Urinary bladder (tissue), 4 donors: ENCODE data around the gene PARP12. TPM values are rescaled to one million over a fixed set of nuclear protein-coding genes. Genes with fewer than 3 reads are reported as not detected.
A peak's percentile ranks its signal among the peaks of the same experiment; 100 is the strongest.
"Not testable (repeated sequence)": the region's sequence is repeated elsewhere in the genome, so short reads cannot be mapped to it uniquely, and the experiment has no call there.

Experiments used
- DNase-seq: peaks from one replicate; pipeline ENCODE4 v3.0.0-alpha.2; 2015; ENCODE audit errors: extremely low spot score
- H3K27ac ChIP-seq: one replicate; pipeline ENCODE4 v1.5.1; 2013; ENCODE audit warnings: low read depth, mild to moderate bottlenecking, moderate library complexity
- H3K36me3 ChIP-seq: one replicate; pipeline ENCODE4 v1.6.1; 2013; ENCODE audit warnings: mild to moderate bottlenecking, moderate library complexity; ENCODE audit not compliant: insufficient read depth
- H3K4me1 ChIP-seq: one replicate; pipeline ENCODE4 v1.6.1; 2013; ENCODE audit warnings: mild to moderate bottlenecking, moderate library complexity; ENCODE audit not compliant: insufficient read depth
- H3K4me3 ChIP-seq: one replicate; pipeline ENCODE4 v1.5.1; 2013; ENCODE audit warnings: low read depth, low read length
- WGBS: extraction: QIAGEN DNeasy Blood & Tissue Kit; methylation state at CpG from one replicate; pipeline ENCODE4 v1.1.7; 2013; 5-methylcytosine and 5-hydroxymethylcytosine counted together
- polyA plus RNA-seq: library from polyadenylated mRNA; stranded (reverse); fragments of 200-250 nt; gene quantifications from one replicate; pipeline ENCODE4 v1.2.3, GENCODE V29; 2013
- total RNA-seq: library from RNA; depleted of rRNA; stranded (reverse); fragments of >200 nt; gene quantifications from one replicate; pipeline ENCODE4 v1.2.3, GENCODE V29; 2014
- donor health status: healthy with polysubstance abuse.
- donor health status: healthy.

PARP12 gene, protein sequence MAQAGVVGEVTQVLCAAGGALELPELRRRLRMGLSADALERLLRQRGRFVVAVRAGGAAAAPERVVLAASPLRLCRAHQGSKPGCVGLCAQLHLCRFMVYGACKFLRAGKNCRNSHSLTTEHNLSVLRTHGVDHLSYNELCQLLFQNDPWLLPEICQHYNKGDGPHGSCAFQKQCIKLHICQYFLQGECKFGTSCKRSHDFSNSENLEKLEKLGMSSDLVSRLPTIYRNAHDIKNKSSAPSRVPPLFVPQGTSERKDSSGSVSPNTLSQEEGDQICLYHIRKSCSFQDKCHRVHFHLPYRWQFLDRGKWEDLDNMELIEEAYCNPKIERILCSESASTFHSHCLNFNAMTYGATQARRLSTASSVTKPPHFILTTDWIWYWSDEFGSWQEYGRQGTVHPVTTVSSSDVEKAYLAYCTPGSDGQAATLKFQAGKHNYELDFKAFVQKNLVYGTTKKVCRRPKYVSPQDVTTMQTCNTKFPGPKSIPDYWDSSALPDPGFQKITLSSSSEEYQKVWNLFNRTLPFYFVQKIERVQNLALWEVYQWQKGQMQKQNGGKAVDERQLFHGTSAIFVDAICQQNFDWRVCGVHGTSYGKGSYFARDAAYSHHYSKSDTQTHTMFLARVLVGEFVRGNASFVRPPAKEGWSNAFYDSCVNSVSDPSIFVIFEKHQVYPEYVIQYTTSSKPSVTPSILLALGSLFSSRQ
- 33.0 TPM for total RNA-seq
- 13.4 TPM for polyA plus RNA-seq

DNA sequence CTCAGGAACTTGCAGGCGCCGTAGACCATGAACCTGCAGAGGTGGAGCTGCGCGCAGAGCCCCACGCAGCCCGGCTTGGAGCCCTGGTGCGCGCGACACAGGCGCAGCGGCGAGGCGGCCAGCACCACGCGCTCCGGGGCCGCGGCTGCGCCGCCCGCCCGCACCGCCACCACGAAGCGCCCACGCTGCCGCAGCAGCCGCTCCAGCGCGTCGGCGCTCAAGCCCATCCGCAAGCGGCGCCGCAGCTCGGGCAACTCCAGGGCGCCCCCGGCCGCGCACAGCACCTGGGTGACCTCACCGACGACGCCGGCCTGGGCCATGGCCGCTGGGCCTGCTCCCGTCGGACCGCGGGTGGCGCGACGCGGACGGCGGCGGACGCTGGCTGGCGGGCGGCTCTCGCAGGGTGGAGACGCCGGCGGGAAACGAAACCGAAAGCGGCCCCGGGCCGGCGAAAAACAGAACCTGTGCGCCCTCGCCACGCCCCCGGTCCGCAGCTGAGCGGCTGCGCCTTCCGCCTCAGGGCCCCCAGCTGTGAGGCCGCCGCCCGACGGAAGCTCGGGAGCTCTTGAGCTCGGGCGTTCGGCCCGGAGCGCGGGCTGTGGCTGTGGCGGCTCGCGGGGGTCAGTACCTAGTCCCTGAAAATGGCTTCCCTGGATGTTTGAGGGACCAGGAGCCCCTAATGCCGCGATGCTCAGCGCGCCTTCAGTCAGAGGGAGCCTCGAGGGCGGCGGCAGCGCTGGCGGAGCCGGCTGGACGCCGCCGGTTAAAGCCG is at the start of gene PARP12:
PARP12 (minus strand) TSS at position 424 of the 772 bp plus-strand sequence; CDS start at position 320, 104 bp downstream.
- H3K4me3 ChIP-seq = peak within 1 kb of the TSS; percentile 80
- WGBS = under 1% methylated on average over 106 of the region's 106 CpGs
- no peak for DNase-seq
- peak within 1 kb of the TSS; percentile 90 for H3K27ac ChIP-seq
- peaks cover under 1% of the 10 kb centered on the region for H3K36me3 ChIP-seq
- H3K4me1 ChIP-seq = no peaks in the 10 kb centered on the region

DNA sequence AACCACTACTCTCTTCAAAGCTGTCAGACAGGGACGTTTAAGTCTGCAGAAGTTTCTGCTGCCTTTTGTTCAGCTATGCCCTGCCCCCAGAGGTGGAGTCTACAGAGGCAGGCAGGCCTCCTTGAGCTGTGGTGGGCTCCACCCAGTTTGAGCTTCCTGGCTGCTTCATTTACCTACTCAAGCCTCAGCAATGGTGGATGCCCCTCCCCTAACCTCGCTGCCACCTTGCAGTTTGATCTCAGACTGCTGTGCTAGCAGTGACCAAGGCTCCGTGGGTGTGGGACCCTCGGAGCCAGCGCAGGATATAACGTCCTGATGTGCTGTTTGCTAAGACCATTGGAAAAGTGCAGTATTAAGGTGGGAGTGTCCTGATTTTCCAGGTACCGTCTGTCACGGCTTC is 46.0 kb upstream of the PARP12 start:
- not testable (repeated sequence) for H3K36me3 ChIP-seq, DNase-seq, H3K4me3 ChIP-seq, H3K4me1 ChIP-seq, H3K27ac ChIP-seq
- WGBS = 91% methylated on average over 8 of the region's 8 CpGs

DNA sequence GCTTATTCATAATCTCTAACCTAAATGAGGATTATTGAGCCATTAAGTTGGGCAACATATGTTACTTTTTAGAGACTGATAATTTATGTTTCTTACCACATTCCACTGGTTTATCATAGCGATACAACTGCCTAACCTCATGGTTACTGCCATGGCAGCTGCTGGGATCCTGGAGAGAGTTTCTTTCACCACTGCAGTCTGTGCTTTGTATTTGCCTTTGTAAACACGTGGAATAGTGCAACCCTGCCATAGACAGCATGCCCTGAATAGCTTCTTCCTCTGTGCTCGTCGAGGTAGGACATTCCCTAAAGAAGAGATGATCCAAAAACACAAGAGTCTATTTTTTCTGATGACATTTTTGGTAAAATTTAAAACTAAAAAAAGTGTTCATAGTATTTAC is 33.7 kb upstream of the PARP12 start:
- WGBS = 77% methylated on average over 4 of the region's 4 CpGs
- Histone ChIP-seq H3K27ac (no peak overlapping the region), H3K4me1 (no peaks in the 10 kb centered on the region), H3K36me3 (peaks cover 6% of the 10 kb centered on the region), H3K4me3 (no peak overlapping the region)
- no peak for DNase-seq

DNA sequence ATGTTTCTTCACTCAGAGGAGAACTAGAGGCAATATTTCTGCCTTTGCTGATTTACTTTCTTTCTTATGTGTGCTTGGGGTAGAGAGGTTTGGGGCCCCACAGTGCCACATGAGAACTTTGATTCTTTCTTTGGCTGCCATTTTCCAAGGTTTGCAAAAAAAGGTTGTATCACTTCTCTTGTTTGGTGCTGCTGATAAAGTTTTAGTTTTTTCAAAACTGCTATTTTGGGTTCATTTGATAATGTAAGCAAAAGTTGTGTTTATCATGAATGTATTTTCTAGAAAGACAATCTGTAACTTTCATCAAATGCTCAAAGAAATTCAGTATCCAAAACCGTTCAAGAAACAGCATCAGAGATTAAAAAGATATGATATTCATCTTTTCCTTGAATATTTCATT is 30.6 kb upstream of the PARP12 start:
- no peak overlapping the region for H3K27ac ChIP-seq
- DNase-seq = no peak
- 71% methylated on average over 1 of the region's 1 CpG for WGBS
- H3K36me3 ChIP-seq = peaks cover 3% of the 10 kb centered on the region
- no peaks in the 10 kb centered on the region for H3K4me1 ChIP-seq
- H3K4me3 ChIP-seq = no peak overlapping the region

DNA sequence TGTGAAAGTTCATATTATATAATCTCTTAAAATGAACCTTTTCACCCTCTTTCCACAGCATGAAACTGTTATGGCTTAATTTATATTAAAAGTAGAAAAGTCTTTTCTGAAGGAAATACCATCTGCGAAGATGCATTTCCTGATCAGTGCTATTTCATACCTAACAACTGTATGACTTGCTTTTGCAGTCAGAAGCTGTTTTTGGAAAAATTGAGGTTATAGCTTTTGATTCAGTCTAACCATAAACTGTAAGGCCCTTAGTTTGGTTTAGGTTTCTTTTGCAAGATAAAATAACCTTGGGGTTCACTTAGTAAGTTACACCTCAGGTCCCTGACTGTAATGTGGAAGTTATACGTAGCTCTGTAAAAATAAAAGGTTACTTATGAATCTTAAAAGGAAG is 22.7 kb upstream of the PARP12 start:
- H3K27ac ChIP-seq = no peak overlapping the region
- no peaks in the 10 kb centered on the region for H3K4me1 ChIP-seq
- 84% methylated on average over 2 of the region's 2 CpGs for WGBS
- H3K36me3 ChIP-seq = no peaks in the 10 kb centered on the region
- no peak for DNase-seq
- H3K4me3 ChIP-seq = no peak overlapping the region

DNA sequence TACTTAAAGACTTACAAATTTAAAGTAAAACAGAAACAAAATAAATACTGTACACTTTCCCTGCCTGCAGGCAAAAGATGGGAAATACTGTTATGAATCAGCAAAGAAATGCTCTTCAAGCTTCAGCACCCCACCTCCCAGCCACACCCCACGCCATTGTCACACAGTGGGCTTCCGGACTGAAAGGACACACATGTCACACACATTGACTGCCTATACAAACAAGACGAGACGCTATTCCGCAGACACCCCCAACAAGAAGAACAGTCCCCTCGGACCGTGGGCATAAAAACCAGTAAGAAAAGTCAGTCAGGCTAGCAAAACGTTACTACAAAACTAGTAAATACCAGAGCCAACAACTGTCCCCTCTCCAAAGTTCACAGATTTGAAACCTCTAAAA is 22.2 kb upstream of the PARP12 start:
- 73% methylated on average over 8 of the region's 8 CpGs for WGBS
- Histone ChIP-seq H3K27ac (no peak overlapping the region), H3K36me3 (no peaks in the 10 kb centered on the region), H3K4me3 (no peak overlapping the region), H3K4me1 (no peaks in the 10 kb centered on the region)
- DNase-seq = no peak

DNA sequence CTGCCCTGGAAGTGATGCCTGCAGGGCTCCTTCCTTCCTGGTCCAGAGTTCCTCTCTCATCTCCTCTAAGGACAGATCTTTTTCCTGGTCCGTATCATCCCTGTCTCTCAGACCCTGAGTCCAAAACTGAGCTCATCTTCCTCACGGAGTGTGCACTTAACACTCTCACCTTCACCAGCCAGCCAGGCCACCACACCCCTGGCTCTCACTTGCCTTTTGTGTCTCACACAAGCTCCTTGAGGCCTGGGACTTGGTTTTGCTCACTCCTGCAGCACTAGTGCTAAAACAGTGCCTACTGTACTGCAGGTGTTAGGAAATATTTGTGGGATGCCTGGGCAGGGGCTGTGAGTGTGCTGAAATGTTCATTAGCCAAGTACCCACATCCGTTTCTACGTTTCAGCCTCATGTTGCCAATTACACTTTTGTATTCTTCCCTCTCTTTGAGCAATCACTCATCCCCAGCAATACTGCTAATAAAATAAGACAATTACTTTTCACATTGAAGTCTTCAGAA is 21.4 kb upstream of the PARP12 start:
- 87% methylated on average over 4 of the region's 4 CpGs for WGBS
- H3K36me3 ChIP-seq = no peaks in the 10 kb centered on the region
- DNase-seq = no peak

DNA sequence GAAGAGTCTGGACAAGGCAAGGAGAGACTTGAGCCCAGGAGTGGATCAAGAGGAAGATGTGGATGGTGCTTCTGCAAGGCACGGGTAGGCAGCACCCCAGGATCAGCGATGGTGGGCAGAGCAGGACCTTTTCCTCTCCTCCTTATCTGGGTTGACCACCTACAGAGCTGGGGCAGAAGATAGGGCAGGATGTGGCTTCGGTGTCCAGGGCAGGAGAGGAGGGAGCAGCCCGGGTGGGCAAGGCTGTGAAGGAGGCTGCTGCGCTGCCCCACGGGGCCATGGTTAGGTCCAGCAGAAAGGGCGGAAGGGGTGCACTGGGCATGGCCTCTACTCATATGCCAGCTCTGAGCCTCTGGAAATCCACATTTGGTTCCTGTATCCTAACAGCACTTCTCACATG is 20.0 kb upstream of the PARP12 start:
- DNase-seq = no peak

More for the DNA sequence above, 21.4 kb upstream of the PARP12 start:
- H3K4me3 ChIP-seq = no peak overlapping the region
- no peaks in the 10 kb centered on the region for H3K4me1 ChIP-seq
- H3K27ac ChIP-seq = no peak overlapping the region

DNA sequence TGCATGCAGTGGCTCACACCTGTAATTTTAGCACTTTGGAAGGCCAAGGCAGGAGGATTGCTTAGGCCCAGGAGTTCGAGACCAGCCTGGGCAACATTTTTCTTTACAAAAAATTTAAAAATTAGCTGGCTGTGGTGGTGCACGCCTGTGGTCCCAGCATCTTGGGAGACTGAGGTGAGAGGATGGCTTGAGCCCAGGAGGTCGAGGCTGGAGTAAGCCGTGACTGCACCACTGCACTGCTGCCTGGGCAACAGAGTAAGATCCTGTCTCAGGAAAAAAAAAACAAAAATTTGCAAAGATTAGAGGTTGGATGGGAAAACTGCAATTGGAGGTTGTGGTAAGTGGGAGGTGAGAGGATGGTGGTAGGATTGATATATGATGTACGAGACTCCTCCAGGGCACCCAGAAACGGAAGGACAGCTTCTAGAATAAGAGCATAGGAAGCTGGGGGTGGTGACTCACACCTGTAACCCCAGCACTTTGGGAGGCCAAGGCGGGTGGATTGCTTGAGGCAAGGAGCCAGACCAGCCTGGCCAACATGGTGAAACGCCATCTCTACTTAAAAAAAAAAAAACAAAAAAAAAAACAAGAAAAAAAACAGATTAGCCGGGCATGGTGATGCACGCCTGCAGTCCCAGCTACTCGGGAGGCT is 19.1 kb upstream of the PARP12 start:
- DNase-seq = no peak
- no peaks in the 10 kb centered on the region for H3K4me1 ChIP-seq
- H3K4me3 ChIP-seq = no peak overlapping the region
- no peaks in the 10 kb centered on the region for H3K36me3 ChIP-seq
- H3K27ac ChIP-seq = no peak overlapping the region
- WGBS = 91% methylated on average over 11 of the region's 11 CpGs

More for the DNA sequence above, 20.0 kb upstream of the PARP12 start:
- Histone ChIP-seq H3K4me3 (no peak overlapping the region), H3K27ac (no peak overlapping the region), H3K4me1 (no peaks in the 10 kb centered on the region), H3K36me3 (no peaks in the 10 kb centered on the region)
- WGBS = 81% methylated on average over 7 of the region's 7 CpGs

DNA sequence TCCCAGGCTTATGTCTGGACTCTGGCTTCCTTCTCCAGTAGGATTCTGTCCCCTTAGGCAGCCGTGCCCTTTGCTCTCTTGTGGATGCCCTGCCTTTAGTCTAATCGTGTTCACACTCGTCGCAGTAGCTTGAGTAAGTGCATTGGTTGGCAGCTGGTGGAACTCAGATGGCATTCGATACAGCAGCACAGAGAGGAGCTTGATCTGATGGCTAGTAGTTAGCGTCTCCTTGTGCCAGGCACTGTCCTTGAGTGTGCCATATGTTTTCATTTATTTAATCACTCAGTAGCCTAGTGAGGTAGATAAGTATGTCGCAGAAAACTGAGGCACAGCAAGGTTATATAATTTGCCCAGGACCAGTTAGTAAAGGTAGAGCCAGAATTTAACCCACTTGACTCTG is 18.2 kb upstream of the PARP12 start:
- 55% methylated on average over 7 of the region's 7 CpGs for WGBS
- Histone ChIP-seq H3K4me1 (no peaks in the 10 kb centered on the region), H3K4me3 (no peak overlapping the region), H3K36me3 (no peaks in the 10 kb centered on the region), H3K27ac (no peak overlapping the region)
- DNase-seq = no peak

DNA sequence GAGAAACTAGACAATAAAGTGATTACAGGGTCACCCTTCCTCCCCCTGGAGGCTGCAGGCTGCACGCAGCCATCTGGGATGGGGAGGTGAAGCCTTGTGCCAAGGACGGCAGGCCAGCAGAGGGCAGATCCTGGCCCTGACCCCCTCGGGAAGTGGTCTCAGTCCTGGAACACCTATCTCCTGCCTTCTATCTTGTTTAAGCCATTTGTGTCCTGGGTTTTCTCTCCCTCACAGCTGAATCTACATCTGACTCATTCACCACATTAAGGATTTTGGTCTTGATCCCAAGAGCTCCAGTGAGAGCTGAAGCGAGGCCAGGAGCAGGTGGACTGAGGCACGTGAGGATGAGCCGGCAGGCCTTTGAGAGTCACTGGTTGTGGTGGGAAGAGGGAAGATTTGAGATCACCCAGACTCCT is 16.4 kb upstream of the PARP12 start:
- no peak for DNase-seq
- no peaks in the 10 kb centered on the region for H3K4me1 ChIP-seq
- no peak overlapping the region for H3K4me3 ChIP-seq
- H3K36me3 ChIP-seq = no peaks in the 10 kb centered on the region
- no peak overlapping the region for H3K27ac ChIP-seq
- 29% methylated on average over 6 of the region's 6 CpGs for WGBS

DNA sequence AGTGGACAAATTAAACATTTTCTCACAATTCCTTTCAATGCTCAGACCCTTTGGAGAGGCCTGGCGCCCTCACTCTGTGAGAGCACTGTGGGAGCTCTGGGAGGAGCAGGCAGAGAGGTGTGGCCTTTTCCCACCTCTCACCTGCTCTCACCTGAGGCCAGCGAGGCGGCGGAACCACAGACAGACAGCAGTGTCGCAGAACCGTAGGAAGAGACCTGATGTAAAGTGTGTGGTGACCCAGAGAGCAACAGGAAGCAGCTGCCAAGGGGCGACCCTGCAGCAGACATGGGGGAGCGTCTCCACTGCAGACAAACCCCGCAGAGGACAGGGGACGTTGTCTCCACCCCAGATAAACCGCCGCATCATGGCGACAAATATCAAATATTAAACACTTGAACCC is 15.6 kb upstream of the PARP12 start:
- H3K4me3 ChIP-seq = no peak overlapping the region
- no peaks in the 10 kb centered on the region for H3K36me3 ChIP-seq
- 80% methylated on average over 13 of the region's 13 CpGs for WGBS
- no peak for DNase-seq
- no peak overlapping the region for H3K27ac ChIP-seq
- no peaks in the 10 kb centered on the region for H3K4me1 ChIP-seq

DNA sequence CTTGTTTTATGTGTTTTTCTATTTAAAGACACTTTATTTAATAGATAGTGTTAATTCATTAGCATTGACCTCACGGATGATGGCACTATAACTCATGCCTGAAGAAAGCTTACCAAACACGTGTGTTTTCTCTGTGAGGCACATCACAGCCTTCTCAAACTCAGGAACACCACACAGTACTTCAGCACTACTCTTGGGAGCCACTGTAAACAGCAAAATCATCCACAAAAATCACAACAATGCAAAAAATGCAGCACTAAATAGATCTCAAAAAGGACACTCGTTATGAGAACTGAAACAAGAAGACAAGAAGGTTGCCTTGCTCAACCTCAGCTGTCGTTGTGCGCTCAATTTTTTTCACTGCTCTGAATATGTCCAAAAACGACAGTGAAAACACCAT is 12.0 kb upstream of the PARP12 start:
- WGBS = 79% methylated on average over 6 of the region's 6 CpGs
- Histone ChIP-seq H3K4me1 (no peaks in the 10 kb centered on the region), H3K4me3 (no peak overlapping the region), H3K27ac (no peak overlapping the region), H3K36me3 (no peaks in the 10 kb centered on the region)
- no peak for DNase-seq
